ENCODE results near the gene MRRF.

The MRRF gene

DNA sequence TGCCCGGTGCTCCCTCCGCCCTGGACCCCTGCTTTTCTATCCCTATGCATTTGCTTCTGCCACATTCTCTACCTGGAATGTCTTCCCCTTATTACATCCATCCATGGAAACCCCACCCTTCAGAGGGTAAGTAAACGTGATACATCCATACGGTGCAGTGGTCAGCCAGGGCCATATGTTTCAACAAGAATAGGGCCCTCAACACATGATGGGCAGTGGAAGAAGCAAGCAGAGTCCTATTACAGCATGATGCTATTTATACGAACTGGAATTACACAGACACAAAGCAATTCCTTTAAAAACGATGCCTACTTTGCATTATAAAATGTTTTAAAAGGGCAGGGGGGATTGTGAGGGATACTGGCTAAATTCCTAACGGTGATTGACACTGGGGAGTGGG is 68.0 kb downstream of the MRRF start:
- DNase-seq (ENCODE audit: low spot score), result no peak

DNA sequence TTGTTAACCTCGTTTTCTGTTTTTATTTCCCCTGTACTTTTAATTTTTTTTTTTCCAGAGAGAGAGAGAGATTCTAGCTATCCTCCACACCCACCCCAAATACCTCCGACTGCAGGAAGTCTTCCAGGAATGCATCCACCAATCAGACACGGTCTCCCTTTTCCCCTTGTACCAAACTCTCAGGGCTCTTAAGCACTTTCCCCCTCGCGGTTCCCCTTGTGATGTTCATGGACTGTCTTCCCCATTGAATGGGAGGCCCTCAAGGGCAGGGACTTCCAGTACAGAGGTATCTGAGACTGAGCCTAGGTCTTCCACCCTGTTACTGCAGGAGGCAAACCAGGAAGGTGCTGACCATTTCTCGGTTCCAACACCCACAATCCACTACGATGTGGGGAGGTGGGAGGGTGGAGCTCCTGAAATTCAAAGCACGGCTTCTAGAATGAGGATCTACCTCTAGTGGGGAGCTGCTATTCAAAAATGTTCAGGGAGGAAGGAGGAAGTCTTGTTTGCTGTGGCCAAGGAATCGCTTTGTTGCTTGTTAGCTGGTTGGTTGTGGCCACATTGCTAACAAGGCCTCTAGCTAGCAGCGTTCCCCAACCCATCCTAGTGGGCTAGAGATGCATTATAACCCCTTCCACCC is 68.6 kb downstream of the MRRF start:
- no peak for DNase-seq (ENCODE audit: low spot score)

- no peak for DNase-seq (ENCODE audit: low spot score)
Observed at GRCh38 chr9:122334916-122335315, 70.2 kb downstream of the MRRF start.

GRCh38 chr9:122336189-122336588 is 71.5 kb downstream of the MRRF start:
- no peak for DNase-seq (ENCODE audit: low spot score)

GRCh38 chr9:122336866-122337555 is 72.3 kb downstream of the MRRF start:
- no peak for DNase-seq (ENCODE audit: low spot score)

- DNase-seq (ENCODE audit: low spot score), result no peak
Observed at GRCh38 chr9:122337556-122337929, 72.9 kb downstream of the MRRF start.

DNA sequence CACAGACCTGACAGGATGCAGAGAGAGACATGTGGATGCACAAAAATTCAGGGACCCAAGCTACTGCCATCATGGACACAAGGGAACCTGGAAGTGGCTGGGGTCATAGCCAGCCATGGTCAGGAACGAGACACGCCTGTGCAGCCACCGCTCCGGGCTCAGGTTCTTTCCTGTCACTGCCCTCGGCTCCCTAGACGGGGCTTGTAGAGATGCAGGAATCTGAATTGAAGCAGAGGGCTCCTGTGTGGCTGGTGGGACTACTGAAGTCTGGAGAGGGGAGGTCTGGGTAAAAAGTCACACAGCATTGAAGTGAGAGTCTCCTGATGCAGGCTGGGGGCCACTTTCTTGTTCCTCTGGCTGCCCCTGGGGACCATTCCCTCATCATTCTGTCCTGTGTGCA is 73.9 kb downstream of the MRRF start:
- DNase-seq (ENCODE audit: low spot score), result no peak

GRCh38 chr9:122338994-122339393 is 74.3 kb downstream of the MRRF start:
- peak; percentile 42 for DNase-seq (ENCODE audit: low spot score)

DNA sequence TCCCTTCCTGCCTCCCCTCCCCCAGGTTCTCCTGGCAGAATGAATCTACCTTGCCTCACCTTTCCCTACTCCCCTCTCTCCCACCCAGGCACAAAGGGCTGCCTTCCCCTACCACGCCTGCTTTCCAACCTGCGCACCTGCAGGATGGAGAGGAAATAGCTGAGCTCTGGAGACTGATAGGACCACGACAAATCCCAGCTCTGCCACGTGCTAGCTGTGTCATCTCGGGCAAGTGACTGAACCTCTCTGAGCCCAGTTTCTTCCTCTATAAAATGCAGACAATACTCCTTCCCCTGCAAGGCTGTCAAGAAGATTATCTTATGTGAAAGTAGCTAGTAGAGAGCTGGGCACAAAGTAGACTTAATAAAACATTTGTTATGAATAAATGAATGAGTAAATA is 74.9 kb downstream of the MRRF start:
- DNase-seq (ENCODE audit: low spot score), result no peak

GRCh38 chr9:122340161-122340560 is 75.5 kb downstream of the MRRF start:
- DNase-seq (ENCODE audit: low spot score), result no peak

DNA sequence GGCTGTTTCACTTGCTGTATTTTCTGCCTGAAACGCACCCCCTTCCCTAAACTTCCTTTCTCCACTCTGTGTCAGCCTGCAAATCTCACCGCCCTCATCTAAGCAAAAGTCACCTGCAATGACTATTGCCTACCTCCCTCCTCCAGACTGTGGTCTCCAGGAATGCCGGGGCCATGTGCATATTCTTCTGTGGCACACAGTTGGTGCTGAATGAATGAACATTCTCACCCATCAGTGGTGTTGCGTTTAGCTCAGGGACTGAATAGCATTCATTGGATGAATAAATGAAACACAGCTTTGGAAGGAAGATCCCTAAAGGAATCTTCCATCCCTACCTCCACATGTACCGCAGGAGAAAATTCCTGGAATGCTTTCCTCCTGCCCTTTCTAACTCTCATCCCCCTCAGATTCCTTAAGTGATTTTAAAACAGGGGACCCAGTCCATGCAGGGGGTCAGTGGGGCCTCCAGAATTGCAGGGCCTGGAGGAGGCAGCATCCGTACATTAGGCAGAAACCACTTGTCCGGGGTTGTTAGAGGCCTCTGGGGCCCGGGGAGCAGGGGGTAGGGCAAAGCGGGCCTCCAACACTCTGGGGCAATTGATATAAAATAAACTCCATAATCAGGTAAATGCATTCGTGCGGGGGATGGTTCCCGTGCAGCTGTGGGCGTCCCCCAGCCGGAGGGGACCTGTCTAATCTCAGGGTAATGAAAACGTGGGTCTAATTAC is 77.8 kb downstream of the MRRF start:
- no peak for DNase-seq (ENCODE audit: low spot score)

- DNase-seq (ENCODE audit: low spot score), result no peak
Observed at GRCh38 chr9:122346478-122347347, 82.0 kb downstream of the MRRF start.

DNA sequence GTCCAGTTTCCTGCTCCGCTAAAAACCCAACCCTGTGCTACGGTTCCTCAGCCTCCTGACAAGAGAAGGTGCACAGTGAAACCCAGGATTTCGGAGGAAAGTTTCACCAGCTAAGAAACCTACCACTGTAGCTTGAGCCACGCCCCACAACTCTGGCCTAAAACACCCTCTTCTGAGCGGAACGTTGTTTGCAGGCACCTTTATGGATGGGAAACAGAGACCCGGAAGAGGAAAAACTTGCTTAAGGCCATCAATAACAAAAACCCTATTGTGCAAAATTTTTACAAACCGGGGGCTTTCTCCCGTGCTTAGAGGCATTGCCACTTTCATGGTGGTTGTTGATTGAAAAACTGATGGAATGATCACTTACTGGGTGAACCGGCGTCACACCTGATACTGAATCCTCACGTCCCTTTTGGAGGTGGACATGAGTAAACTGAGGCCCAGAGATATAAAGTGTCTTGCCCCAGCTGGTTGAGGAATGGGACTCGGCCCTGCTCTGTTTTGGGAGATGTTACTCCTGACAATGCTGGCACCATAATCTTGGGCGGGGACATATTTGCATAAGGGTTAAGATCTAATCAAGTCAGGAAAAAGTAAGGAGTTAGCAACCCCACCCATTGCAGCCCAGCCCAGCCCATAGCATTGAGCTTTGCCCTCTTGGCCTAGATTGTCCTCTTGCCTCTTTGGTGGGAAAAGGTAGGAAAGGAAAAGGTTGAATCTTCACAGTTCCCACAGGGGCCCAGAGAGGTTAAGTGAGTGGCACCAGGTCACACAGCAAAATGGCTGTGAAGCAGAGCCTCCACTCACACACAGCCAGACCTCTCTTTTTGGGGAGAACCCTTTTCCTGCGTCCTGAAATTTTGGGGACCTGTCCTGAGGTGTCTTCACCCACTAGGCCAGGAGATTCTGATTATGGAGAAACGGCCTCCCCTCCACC is 82.9 kb downstream of the MRRF start:
- DNase-seq (ENCODE audit: low spot score), result no peak

- DNase-seq (ENCODE audit: low spot score), result no peak
Observed at GRCh38 chr9:122348288-122348777, 83.7 kb downstream of the MRRF start.

DNA sequence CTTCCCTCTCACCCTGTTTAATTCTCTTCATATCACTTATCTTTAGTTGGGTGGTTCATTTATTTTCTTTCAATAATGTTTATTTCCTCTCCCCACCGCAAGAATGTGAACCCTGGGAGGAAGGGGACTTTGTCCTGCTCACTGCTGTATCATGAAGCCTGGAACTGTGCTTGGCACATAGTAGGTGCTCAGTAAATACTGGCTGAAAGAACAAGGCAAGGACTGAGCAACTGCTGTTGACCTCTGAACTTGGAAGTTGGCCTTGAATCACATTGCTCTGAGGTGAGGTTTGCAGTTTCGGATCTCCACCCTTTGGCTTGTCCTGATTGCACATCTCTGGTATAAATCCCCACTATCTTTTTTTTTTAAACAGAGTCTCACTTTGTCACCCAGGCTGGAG is 84.1 kb downstream of the MRRF start:
- no peak for DNase-seq (ENCODE audit: low spot score)

GRCh38 chr9:122349201-122349600 is 84.5 kb downstream of the MRRF start:
- no peak for DNase-seq (ENCODE audit: low spot score)

- DNase-seq (ENCODE audit: low spot score), result peak; percentile 70
Observed at GRCh38 chr9:122350577-122351355, 86.1 kb downstream of the MRRF start.

- peak; percentile 37 for DNase-seq (ENCODE audit: low spot score)
Observed at GRCh38 chr9:122354536-122355199, 90.0 kb downstream of the MRRF start.

- DNase-seq (ENCODE audit: low spot score), result no peak
Observed at GRCh38 chr9:122355336-122355875, 90.7 kb downstream of the MRRF start.

Measured in putamen (tissue), 1 donor.